ELR (cell line): ENCODE measurements around the gene KLHDC7A.

Source experiments
- DNase-seq: peaks from one replicate; pipeline ENCODE4 v3.0.0-alpha.2; 2015; ENCODE audit warnings: low read depth

KLHDC7A gene

DNA sequence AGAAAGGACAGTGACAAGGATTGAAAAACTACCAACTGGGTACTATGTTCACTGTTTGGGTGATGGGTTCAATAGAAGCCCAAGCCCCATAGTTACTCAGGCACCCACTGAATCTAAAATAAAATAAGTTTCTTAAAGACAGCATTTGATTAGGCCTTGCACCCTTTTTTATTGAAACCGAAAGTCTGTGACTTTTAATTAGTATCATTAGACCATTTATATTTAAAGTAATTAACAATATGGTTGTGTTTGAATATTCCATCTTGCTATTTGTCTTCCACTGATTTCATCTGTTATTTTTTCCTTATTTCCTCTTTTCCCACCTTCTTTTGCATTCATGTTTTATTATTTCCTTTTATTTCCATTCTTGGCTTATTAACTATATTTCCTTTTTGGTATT is 27.4 kb downstream of the KLHDC7A start:
- DNase-seq = no peak

- no peak for DNase-seq
Observed at GRCh38 chr1:18511149-18511873, 30.6 kb downstream of the KLHDC7A start.

GRCh38 chr1:18511874-18512150 is 31.1 kb downstream of the KLHDC7A start:
- no peak for DNase-seq

- DNase-seq = no peak
Observed at GRCh38 chr1:18512883-18513282, 32.2 kb downstream of the KLHDC7A start.

DNA sequence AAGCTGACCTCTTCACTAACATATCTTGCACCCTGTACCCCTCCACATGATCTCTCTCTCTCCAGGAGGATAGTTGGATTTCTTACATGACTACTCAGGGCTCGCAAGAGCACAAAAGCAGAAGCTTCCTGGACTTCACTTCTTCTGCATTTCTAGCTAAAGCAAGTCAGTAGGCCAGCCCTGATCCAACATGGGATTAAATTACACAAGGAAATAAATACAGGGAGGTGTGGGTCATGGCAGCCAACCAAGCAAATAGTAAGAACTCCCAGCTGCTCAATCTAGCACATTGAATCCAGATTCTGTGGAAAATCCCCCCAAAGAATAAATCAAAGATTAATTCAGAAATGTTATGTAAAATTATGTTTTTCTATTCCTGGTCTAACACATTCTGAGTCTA is 33.3 kb downstream of the KLHDC7A start:
- DNase-seq = no peak

GRCh38 chr1:18515120-18515667 is 34.5 kb downstream of the KLHDC7A start:
- no peak for DNase-seq

- no peak for DNase-seq
Observed at GRCh38 chr1:18516473-18516872, 35.7 kb downstream of the KLHDC7A start.

DNA sequence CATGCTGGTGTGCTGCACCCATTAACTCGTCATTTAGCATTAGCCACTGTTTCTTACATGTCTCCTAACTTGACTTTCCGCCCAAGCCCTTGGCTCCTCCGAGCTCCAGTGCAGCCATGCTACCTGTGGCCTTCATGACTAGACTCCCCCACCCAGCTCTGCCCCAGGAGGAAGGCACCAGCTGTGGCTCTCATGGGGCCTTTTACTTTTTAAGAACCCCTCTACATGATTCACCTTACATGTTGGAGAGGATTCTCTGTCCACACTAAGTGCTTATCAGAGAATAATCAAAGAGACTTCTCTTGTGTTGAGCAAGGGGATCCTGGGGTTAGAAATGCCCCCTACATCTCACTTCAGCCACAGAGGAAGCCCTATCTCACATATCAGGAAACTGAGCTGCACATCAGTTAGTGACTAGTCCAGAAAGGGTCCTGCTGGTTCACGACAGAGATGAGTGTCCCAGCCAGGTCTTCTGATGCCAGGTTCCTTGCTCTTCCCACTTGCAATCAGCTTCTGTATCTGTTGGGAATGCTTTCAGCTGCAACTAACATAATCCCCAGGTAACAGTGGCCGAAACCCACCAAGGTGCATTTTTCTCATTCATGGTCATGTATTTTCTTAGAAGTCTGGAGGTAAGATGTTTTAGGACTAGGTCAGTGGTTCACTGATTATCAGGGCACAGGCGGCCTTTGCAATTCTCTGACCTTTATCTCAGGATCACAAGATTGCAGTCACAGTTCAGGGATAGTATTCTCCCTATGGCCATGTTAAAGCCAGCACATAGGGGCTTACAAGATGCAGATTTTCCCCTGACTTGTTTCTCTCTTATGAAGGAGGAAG is 45.9 kb downstream of the KLHDC7A start:
- no peak for DNase-seq

DNA sequence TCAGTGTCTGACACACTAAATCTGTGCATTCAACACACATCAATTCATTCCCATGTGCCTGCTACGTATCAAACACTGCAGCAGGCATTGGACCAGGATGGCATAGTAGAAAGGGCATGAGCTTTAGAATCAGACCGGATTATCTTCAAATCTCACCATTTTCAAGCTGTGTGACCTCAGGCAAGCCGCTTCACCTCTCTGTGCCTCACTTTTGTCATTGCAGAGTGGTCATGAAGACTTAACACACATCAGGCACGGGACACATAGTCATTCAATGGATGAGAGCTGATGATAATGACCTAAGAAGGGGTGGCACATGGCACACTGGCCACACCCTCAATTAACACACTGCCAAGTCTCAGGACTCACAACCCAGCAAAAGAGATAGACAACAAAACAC is 46.8 kb downstream of the KLHDC7A start:
- no peak for DNase-seq

GRCh38 chr1:18527921-18528320 is 47.2 kb downstream of the KLHDC7A start:
- no peak for DNase-seq

GRCh38 chr1:18528616-18529015 is 47.9 kb downstream of the KLHDC7A start:
- no peak for DNase-seq

- no peak for DNase-seq
Observed at GRCh38 chr1:18529714-18530113, 49.0 kb downstream of the KLHDC7A start.

DNA sequence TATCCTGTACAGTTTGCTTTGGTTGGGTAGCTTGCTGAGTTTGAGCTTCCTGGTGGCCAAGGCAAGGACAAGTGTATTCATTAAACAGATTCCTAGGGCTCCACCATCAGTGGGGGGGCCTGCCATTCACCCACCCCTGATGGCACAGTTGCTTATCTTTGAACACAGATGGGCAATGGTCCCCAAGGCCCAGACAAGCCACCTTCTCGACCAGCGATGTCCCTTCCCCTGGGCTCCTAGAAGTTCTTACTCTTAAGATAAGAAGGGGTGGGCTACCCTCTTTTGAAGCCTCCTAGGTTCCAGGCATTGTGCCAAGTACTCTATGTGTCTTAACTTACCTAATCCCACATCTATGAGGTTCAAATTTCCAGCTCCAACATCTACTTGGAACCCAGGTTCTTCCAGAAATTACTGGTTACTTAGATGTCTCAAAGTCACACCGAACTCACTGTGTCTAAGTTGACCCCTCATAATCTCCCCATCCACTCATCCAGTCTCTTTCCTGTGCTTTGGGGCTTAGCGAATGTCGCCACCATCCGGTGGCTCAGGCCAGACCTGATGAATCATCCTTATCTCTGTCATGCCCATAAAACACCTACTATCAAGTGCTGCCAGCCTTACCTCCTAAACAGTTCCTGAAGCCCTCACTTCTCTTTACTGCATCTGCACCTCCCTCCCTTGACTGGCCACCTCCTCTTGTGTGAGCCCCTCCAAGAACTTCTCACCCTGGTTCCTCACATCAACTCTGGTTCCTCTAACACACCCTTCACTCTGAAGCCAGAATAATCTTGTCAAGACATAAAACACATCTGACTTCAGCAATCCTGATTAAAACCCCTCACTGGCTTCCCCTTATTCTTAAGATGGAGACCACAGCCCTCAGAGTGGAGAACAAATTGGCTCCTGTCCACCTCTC is 50.1 kb downstream of the KLHDC7A start:
- DNase-seq = peak; percentile 1

- no peak for DNase-seq
Observed at GRCh38 chr1:18531503-18531845, 50.7 kb downstream of the KLHDC7A start.

DNA sequence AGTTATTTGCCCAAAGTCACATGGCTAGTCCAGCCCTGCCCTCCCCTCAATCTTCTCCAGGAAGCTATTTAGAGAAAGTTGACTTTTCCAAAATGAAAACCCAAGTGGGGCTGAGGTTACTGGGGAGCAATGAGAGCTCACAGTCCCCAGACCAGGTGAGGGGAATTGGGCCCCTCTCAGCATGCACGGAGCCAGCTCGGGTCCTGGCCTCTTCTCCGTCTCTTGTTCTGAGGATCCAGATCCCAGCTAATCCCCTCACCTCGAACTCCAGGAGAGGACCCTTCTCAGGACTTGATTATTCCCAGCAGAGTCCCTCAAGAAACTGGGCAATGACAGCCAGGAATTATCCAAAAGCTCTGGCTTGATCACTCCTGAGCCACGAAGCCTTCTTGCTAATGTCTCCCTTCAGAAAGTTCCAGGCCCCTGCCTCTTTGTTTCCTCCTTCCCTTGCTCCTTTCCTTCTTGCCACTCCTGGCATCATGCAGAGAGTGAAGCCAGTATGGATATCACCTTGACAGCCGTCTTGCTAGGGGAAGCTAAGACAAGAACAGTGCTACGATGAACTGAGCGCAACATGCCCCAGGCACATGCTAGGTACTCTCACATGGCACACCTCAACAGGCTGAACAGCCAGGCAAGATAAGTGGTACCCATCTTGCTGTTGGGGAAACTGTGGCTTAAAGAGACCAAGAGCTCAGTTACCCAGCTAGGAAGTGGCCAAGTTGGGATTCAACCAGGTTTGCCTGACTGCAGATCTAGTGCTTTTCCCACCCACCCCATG is 51.9 kb downstream of the KLHDC7A start:
- DNase-seq = no peak

GRCh38 chr1:18533259-18533658 is 52.5 kb downstream of the KLHDC7A start:
- no peak for DNase-seq

- DNase-seq = no peak
Observed at GRCh38 chr1:18534810-18535205, 54.1 kb downstream of the KLHDC7A start.
